Duodenal mucosa (tissue), 2 donors: ENCODE data around the gene IQCH.

Experiments used
- H3K27ac ChIP-seq: one replicate; pipeline ENCODE4 v1.7.0; 2013; ENCODE audit warnings: low read depth, low read length
- H3K27me3 ChIP-seq, 2 donors: one replicate each; pipeline ENCODE4 v1.7.0; 2013; ENCODE audit warnings: low read length in 2 of 2, control low read depth in 1 of 2; ENCODE audit not compliant: insufficient read depth in 2 of 2, control insufficient read depth in 1 of 2
- H3K36me3 ChIP-seq, 2 donors: one replicate each; pipeline ENCODE4 v1.7.0; 2013; ENCODE audit warnings: low read length in 2 of 2, control low read depth in 1 of 2; ENCODE audit not compliant: insufficient read depth in 2 of 2, control insufficient read depth in 1 of 2
- H3K4me1 ChIP-seq, 2 donors: one replicate each; pipeline ENCODE4 v1.7.0; 2013; ENCODE audit warnings: low read length in 2 of 2, control low read depth in 1 of 2; ENCODE audit not compliant: insufficient read depth in 2 of 2, control insufficient read depth in 1 of 2
- H3K4me3 ChIP-seq, 2 donors: one replicate each; pipeline ENCODE4 v1.7.0; 2013; ENCODE audit warnings: low read length in 2 of 2, low read depth in 1 of 2
- H3K9ac ChIP-seq, 2 donors: one replicate each; pipeline ENCODE4 v1.7.0; 2013; ENCODE audit warnings: low read length in 2 of 2, low read depth in 1 of 2
- H3K9me3 ChIP-seq, 2 donors: one replicate each; pipeline ENCODE4 v1.7.0; 2013; ENCODE audit warnings: low read length in 2 of 2, control low read depth in 1 of 2; ENCODE audit not compliant: control insufficient read depth in 1 of 2

The IQCH gene

DNA sequence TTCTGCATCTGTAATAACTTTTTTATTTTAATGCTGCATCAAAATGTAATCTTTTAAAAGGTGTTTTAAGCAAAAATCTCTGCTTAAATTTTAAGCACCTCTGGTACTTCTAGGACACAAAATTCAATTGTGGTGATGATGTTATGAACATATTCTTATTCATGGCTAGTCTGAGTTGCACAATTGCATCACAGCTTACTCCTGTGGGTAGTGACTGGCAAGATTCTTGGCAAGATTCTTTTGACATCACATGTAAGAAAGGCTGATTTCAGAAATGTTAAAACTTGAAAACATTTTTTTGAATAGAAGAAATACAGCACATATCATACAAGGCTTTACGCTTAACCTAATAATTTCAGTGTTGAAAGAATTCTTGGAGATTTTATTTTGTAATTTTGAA lies 35.7 kb downstream of the IQCH start:
- Histone ChIP-seq H3K9me3 (no peaks in the 10 kb centered on the region), H3K27ac (no peak overlapping the region), H3K9ac (no peak overlapping the region), H3K36me3 (no peaks in the 10 kb centered on the region), H3K27me3 (no peaks in the 10 kb centered on the region), H3K4me3 (no peak overlapping the region), H3K4me1 (no peaks in the 10 kb centered on the region)

DNA sequence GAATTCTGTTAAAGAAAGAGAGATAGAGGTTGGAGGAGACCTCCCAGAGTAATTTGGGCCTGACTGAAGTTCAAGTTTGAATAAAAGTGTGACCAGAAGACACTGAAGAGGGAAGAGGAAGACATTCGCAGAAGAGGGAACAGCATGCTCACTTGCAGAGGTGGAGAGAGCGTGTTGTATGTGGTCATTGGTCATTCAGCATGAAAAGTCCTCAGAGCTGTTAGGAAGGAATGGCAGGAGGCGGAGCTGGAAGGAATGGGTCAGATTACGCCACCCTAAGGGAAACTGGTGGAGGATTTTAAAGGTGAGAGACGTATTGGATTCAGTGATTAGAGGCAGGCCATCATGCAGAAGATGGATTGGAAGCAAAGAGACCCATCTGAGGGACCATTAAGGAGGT lies 41.6 kb downstream of the IQCH start:
- H3K4me3 ChIP-seq, result no peak overlapping the region

GRCh38 chr15:67296684-67297083 lies 42.1 kb downstream of the IQCH start:
- no peaks in the 10 kb centered on the region for H3K36me3 ChIP-seq
- no peaks in the 10 kb centered on the region for H3K4me1 ChIP-seq
- H3K9ac ChIP-seq, result no peak overlapping the region
- H3K27ac ChIP-seq, result no peak overlapping the region
- no peak overlapping the region for H3K4me3 ChIP-seq
- no peaks in the 10 kb centered on the region for H3K9me3 ChIP-seq
- H3K27me3 ChIP-seq, result no peaks in the 10 kb centered on the region

More for the DNA sequence above, 41.6 kb downstream of the IQCH start:
- no peaks in the 10 kb centered on the region for H3K27me3 ChIP-seq
- H3K9ac ChIP-seq, result no peak overlapping the region
- H3K36me3 ChIP-seq, result no peaks in the 10 kb centered on the region
- H3K4me1 ChIP-seq, result no peaks in the 10 kb centered on the region
- no peak overlapping the region for H3K27ac ChIP-seq
- H3K9me3 ChIP-seq, result no peaks in the 10 kb centered on the region

GRCh38 chr15:67300266-67301025 lies 45.9 kb downstream of the IQCH start:
- H3K36me3 ChIP-seq, result no peaks in the 10 kb centered on the region
- H3K27me3 ChIP-seq, result no peaks in the 10 kb centered on the region
- H3K4me1 ChIP-seq, result no peaks in the 10 kb centered on the region
- H3K9me3 ChIP-seq, result no peaks in the 10 kb centered on the region
- no peak overlapping the region for H3K9ac ChIP-seq
- no peak overlapping the region for H3K4me3 ChIP-seq
- H3K27ac ChIP-seq, result no peak overlapping the region

GRCh38 chr15:67303490-67304363 lies 49.1 kb downstream of the IQCH start:
- no peak overlapping the region for H3K4me3 ChIP-seq
- no peaks in the 10 kb centered on the region for H3K9me3 ChIP-seq
- no peaks in the 10 kb centered on the region for H3K4me1 ChIP-seq
- no peak overlapping the region for H3K27ac ChIP-seq
- no peaks in the 10 kb centered on the region for H3K27me3 ChIP-seq
- H3K9ac ChIP-seq, result no peak overlapping the region
- no peaks in the 10 kb centered on the region for H3K36me3 ChIP-seq

GRCh38 chr15:67304778-67305177 lies 50.2 kb downstream of the IQCH start:
- Histone ChIP-seq H3K4me1 (no peaks in the 10 kb centered on the region), H3K9me3 (no peaks in the 10 kb centered on the region), H3K9ac (no peak overlapping the region), H3K27ac (no peak overlapping the region), H3K4me3 (no peak overlapping the region), H3K27me3 (no peaks in the 10 kb centered on the region), H3K36me3 (no peaks in the 10 kb centered on the region)

DNA sequence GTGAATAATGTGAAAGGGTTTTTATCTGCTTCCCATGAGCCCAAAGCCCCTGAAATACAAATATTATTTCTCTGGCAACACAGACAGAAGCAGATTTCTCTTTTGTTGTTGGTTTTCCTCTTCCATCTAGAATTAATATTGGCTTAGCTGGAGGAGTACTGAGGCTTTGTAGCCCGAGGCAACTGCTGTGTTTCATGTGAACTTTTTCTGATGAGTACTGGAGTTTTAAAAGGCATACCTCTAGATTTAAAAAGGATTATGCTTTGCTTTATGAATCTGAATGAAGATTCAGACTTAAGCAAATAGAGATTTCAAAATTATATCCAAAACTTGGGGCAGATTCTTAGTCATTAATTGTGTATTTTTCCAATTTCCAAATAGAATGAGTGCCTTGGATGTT lies 50.9 kb downstream of the IQCH start:
- no peaks in the 10 kb centered on the region for H3K27me3 ChIP-seq
- no peaks in the 10 kb centered on the region for H3K9me3 ChIP-seq
- H3K4me1 ChIP-seq, result no peaks in the 10 kb centered on the region
- no peak overlapping the region for H3K9ac ChIP-seq
- no peak overlapping the region for H3K27ac ChIP-seq
- no peak overlapping the region for H3K4me3 ChIP-seq
- H3K36me3 ChIP-seq, result no peaks in the 10 kb centered on the region

- Histone ChIP-seq H3K27ac (no peak overlapping the region), H3K4me3 (no peak overlapping the region), H3K36me3 (no peaks in the 10 kb centered on the region), H3K9ac (no peak overlapping the region), H3K9me3 (no peaks in the 10 kb centered on the region), H3K27me3 (no peaks in the 10 kb centered on the region), H3K4me1 (no peaks in the 10 kb centered on the region)
Measured at GRCh38 chr15:67307156-67307555, 52.6 kb downstream of the IQCH start.

DNA sequence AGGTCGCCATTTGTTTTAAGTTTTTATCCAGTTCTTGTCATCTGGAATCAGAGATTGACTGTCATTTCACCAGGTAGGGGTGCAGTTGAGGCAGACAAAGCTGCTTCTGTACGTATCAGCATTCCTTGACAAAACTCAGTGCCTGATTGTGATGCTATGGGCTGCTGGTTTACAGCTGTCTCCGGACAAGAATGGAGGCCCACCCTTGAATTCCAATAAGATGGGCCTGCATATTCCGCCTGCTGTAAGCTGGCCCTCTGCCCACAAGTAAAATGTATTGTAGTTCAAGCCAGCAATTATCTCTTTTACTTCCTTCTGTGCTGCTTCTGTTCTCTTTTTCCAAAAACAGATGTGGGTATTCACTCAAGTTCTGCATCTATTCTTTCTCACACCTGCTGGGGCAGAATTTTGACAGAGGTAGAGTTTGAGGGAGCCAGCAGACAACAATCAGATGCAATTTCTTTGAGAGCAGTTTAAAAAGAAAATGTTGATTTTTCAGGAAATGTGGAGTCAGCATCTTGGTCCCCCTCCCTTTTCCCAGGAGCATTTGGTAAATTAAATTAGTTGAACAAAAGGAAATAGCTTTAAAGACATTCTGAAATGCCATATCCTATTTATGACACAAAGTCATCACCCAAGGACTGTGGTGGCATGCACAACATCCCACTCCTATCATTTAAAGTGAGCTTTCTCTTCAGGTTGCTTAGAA lies 53.5 kb downstream of the IQCH start:
- H3K27me3 ChIP-seq, result no peaks in the 10 kb centered on the region
- H3K9ac ChIP-seq, result no peak overlapping the region
- H3K27ac ChIP-seq, result no peak overlapping the region
- H3K36me3 ChIP-seq, result no peaks in the 10 kb centered on the region
- H3K9me3 ChIP-seq, result no peaks in the 10 kb centered on the region
- no peaks in the 10 kb centered on the region for H3K4me1 ChIP-seq
- no peak overlapping the region for H3K4me3 ChIP-seq

- Histone ChIP-seq H3K36me3 (no peaks in the 10 kb centered on the region), H3K9me3 (no peaks in the 10 kb centered on the region), H3K27ac (no peak overlapping the region), H3K9ac (no peak overlapping the region), H3K4me1 (no peaks in the 10 kb centered on the region), H3K27me3 (no peaks in the 10 kb centered on the region), H3K4me3 (no peak overlapping the region)
Measured at GRCh38 chr15:67311731-67312130, 57.1 kb downstream of the IQCH start.
